EH (cell line): ENCODE measurements around the gene STRN.
"Not testable (repeated sequence)": the region's sequence is repeated elsewhere in the genome, so short reads cannot be mapped to it uniquely, and the experiment has no call there.

Experiments used
- DNase-seq: peaks from one replicate; pipeline ENCODE4 v3.0.0-alpha.2; 2015; ENCODE audit warnings: low read depth

STRN gene, protein sequence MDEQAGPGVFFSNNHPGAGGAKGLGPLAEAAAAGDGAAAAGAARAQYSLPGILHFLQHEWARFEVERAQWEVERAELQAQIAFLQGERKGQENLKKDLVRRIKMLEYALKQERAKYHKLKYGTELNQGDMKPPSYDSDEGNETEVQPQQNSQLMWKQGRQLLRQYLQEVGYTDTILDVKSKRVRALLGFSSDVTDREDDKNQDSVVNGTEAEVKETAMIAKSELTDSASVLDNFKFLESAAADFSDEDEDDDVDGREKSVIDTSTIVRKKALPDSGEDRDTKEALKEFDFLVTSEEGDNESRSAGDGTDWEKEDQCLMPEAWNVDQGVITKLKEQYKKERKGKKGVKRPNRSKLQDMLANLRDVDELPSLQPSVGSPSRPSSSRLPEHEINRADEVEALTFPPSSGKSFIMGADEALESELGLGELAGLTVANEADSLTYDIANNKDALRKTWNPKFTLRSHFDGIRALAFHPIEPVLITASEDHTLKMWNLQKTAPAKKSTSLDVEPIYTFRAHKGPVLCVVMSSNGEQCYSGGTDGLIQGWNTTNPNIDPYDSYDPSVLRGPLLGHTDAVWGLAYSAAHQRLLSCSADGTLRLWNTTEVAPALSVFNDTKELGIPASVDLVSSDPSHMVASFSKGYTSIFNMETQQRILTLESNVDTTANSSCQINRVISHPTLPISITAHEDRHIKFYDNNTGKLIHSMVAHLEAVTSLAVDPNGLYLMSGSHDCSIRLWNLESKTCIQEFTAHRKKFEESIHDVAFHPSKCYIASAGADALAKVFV

DNA sequence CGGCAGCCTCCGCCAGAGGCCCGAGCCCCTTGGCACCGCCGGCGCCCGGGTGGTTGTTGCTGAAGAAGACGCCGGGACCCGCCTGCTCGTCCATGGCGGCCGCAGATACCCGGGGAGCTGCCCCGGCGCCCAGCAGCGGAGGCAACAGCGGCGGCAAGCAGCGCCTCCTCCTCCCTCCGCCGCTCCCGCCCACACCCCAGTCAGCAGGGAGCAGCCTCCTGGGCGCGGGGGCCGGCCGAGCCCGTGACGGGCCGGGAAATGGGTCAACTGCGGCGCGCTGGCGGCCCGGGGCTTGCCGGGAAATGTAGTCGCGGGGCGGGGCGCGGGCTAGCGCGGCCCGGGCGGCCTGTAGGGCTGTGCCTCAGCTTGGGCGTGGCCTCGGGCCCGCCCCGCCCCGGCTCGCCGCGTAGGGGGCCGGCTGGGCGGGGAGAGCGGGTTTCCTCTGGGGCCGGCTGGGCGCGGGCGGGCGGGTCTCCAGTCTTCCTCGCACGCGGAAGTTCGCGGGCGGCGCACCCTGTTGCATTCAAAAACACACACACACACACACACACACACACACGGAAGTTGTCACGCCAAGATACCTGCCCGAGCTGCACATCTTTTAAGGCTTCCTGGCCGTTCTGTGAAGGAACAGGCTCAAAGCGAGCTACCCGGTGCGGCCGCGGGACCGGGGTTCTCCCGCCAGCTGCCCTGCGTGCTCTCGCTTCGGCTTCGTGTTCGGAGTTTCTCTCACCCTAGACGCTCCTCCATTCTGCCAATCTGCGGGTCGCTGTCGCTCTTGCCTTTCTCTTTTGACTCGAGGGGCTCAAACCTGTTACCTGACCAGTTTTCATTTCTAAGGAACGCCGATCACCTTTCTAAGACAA is at the start of gene STRN:
TSS of gene STRN (minus strand) at position 167 of the 866 bp plus-strand sequence. CDS start at position 94, 73 bp downstream.
- DNase-seq, result peak; percentile 97

- DNase-seq, result no peak
Observed at GRCh38 chr2:37013315-37013641, 46.9 kb upstream of the STRN start.

DNA sequence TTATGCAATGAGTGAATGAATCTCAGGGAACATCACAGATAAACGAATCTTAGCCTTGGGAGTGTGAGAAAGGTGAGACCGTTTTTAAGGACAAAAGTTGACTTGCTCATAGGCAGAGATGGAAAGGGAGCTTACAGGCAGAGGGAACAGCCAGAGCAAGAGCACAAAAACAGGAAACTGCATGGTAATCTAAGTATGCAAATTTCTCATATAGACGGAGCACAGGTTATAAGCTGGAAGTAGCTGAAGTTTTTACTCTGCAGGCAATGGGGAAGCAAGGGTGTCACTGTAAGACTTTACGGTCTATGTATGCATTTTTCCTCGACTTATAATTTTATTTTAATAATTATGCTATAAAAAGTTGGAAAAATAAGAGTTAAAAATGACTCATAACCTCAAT is 44.8 kb upstream of the STRN start:
- DNase-seq, result no peak

- DNase-seq, result peak; percentile 32
Observed at GRCh38 chr2:37005118-37005868, 39.0 kb upstream of the STRN start.

GRCh38 chr2:37000988-37001556 is 34.7 kb upstream of the STRN start:
- DNase-seq, result no peak

GRCh38 chr2:37000318-37000717 is 34.0 kb upstream of the STRN start:
- DNase-seq, result peak; percentile 5

GRCh38 chr2:36999416-36999815 is 33.1 kb upstream of the STRN start:
- DNase-seq, result not testable (repeated sequence)

- DNase-seq, result no peak
Observed at GRCh38 chr2:36993841-36994620, 27.7 kb upstream of the STRN start.

GRCh38 chr2:36988008-36988407 is 21.7 kb upstream of the STRN start:
- no peak for DNase-seq

GRCh38 chr2:36982467-36982866 is 16.1 kb upstream of the STRN start:
- peak; percentile 9 for DNase-seq

DNA sequence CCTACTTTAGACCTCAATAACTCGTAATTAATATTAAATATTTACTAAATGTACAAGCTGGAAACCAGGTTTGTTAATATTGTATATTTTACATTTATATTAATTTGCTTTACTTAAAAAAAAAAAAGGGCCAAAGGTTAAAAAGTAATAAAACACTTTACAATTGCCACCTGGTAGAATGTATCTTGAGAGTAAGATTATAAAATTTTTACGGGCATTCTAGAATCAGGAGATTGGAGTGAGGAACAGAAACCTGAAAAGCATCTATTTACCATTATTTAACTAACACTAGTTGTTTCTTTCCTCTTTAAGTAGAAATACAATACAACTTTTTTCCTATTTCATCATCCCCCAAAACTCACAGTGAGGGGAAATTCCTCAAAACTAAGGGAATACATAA is 15.6 kb upstream of the STRN start:
- DNase-seq, result no peak

DNA sequence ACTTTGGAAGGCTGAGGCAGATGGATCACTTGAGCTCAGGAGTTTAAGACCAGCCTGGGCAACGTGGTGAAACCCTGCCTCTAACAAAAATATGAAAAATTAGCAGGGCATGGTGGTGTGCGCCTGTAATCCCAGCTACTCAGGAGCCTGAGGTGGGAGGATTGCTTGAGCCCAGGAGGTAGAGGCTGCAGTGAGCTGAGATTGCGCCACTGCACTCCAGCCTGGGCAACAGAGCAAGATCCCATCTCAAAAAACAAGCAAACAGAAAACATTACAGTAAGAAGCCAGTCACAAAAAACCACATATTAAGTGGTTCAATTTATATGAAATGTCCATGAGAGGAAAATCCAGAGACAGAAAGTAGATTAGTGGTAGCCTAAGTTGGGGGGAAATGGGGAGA is 12.7 kb upstream of the STRN start:
- DNase-seq, result not testable (repeated sequence)

DNA sequence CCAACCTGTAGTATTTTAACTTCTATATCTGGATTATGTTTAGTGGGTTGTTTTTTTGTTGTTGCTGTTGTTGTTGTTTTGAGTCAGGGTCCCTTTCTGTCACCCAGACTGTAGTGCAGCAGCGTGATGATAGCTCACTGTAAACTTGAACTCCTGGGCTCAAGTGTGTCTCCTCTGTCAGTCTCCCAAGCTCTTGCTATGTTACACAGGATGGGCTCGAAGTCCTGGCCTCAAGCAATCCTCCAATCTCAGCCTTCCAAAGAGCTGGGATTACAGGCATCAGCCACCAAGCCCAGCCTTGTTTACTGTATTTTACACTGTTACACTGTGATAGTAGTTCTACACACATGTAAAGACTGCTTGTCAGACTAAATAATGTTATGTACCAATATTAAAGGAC is 9.7 kb upstream of the STRN start:
- DNase-seq, result no peak

- DNase-seq, result no peak
Observed at GRCh38 chr2:36975306-36975705, 9.0 kb upstream of the STRN start.

DNA sequence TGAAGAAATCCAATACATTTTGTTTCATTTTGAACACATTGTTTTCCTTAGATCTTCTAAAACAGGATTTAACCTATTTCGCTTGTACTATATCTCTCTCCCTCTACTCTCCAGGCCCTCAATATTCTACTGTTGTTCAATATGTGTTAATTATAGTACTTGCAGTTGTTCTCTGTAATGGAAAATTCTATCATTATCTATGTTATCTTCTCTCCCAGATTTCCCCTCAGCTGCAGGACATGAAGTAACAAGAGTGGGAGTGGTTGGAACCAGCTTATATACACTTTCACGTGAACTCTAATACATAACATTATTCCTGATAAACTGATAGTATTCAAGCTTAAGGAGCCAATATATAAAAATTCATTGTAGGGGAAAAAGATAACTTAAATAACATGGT is 7.0 kb upstream of the STRN start:
- DNase-seq, result no peak

DNA sequence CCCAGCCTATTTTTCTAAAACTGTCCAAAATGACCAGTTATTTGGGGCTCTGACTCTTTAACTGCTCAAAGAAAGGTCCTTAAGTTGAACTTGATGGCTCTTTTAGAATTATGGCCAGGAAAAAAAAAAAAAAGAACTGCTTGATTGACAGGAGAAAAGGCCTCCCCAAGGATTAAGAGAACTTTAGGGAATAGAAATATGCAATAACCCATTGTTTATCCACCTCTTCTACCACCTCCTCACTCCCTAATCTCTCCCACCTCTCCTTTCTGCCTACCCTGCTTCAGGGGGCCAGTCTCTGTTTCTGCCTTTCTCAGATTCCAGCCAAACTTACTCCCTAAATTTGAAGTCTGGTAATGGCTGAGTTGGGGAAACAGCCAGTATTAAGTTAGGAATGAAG is 5.7 kb upstream of the STRN start:
- no peak for DNase-seq

- DNase-seq, result no peak
Observed at GRCh38 chr2:36967236-36967876, 1.0 kb upstream of the STRN start.

DNA sequence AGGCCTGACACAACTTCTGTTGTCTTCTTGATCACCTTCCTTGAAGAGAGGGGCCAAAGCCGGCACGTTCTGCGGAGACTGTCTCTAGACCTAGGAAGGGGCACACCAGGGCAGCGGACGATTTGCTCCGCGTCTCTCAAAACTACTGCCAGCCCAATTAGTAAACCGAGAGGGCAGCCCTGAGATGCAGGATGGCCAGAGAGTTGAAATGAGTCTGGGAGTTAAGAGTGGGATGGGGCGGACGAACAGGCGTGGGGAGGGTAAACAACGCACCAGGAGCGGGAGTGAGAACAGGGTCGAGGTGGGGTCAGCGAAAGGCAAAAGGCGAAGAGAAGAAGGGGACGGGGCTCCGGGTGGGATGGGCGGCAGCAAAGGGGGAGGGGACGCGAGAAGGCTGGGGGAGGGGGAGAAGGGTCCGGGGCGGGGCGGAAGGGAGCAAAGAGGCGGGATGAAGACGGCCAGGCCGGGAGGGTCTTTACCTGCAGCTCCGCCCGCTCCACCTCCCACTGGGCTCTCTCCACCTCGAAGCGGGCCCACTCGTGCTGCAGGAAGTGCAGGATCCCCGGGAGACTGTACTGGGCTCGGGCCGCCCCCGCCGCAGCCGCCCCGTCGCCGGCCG is 476 bp downstream of the STRN start:
- DNase-seq, result peak; percentile 30

DNA sequence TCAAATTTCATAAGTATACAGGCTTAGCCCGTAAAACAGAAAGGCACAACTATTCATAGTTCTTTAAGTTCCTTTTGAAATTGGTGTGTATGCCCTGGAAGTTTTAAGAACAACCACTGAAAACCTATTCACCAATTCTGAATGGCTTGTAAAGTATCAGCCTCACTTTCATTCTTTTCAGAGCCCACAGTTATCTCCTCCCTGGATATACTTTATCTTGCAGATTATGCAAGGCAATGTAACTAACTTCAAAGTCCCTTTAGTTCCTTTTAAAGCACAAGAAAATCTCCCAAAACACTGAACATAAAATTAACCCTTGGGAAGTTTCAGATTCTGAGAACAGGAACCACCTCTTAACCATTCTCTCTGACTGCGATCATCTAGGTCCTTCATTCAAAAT is 1.1 kb downstream of the STRN start:
- DNase-seq, result peak; percentile 4
